Measurements from ENCODE around the gene SHD.

GRCh38 chr19:4266253-4267000 lies 12.6 kb upstream of the SHD start:
- no peak for TF ChIP-seq CTCF (IDR thresholded peaks at IDR 0.05)
- no peak for TF ChIP-seq POLR2A (IDR thresholded peaks at IDR 0.05)
